DND-41 (cell line): ENCODE data around the gene HDAC4.

Source experiments
- ATAC-seq: fragments of 200-7000 bp; cut with Tn5 transposase; 3 replicates; pipeline ENCODE4 v1.9.1; 2021; ENCODE audit warnings: low read depth; ENCODE audit not compliant: insufficient read depth
- DNase-seq: peaks from one replicate; pipeline ENCODE4 v3.0.0-alpha.2; 2020
- H2AFZ ChIP-seq: 2 replicates; pipeline ENCODE4 v1.6.0; 2012; ENCODE audit warnings: low read depth, low read length
- H3K27ac ChIP-seq: 2 replicates; pipeline ENCODE4 v1.5.1; 2012; ENCODE audit warnings: low read length, inconsistent platforms
- H3K27me3 ChIP-seq: fragments of 200-600 bp; sonication (generic); 2 replicates; pipeline ENCODE4 v1.6.0; 2012; ENCODE audit warnings: low read length, mild to moderate bottlenecking, inconsistent platforms; ENCODE audit not compliant: insufficient read depth, poor library complexity
- H3K36me3 ChIP-seq: 2 replicates; pipeline ENCODE4 v1.5.1; 2012; ENCODE audit warnings: low read length, inconsistent platforms; ENCODE audit not compliant: insufficient read depth
- H3K4me1 ChIP-seq: 2 replicates; pipeline ENCODE4 v1.5.1; 2012; ENCODE audit warnings: mild to moderate bottlenecking, low read length; ENCODE audit not compliant: insufficient read depth
- H3K4me2 ChIP-seq: 2 replicates; pipeline ENCODE4 v1.6.0; 2012; ENCODE audit warnings: mild to moderate bottlenecking, moderate library complexity, low read length, inconsistent platforms; ENCODE audit not compliant: insufficient read depth
- H3K4me3 ChIP-seq, 2 experiments: fragments of 200-600 bp in 1 of 2; shearing (Covaris generic) in 1 of 2; 2 replicates each; pipeline ENCODE4 v1.5.1; 2012 to 2016; ENCODE audit warnings: inconsistent platforms in 2 of 2, low read length in 2 of 2, mild to moderate bottlenecking in 2 of 2, low read depth in 1 of 2, moderate library complexity in 1 of 2
- H3K79me2 ChIP-seq: 2 replicates; pipeline ENCODE4 v1.6.0; 2012; ENCODE audit warnings: low read length, inconsistent platforms; ENCODE audit not compliant: insufficient read depth
- H3K9ac ChIP-seq: 2 replicates; pipeline ENCODE4 v1.6.0; 2012; ENCODE audit warnings: low read depth, mild to moderate bottlenecking, inconsistent platforms, low read length, moderate library complexity
- H3K9me3 ChIP-seq: 2 replicates; pipeline ENCODE4 v1.5.1; 2012; ENCODE audit warnings: low read length, moderate library complexity, mild to moderate bottlenecking, inconsistent platforms; ENCODE audit not compliant: insufficient read depth, severe bottlenecking
- H4K20me1 ChIP-seq: 2 replicates; pipeline ENCODE4 v1.6.0; 2012; ENCODE audit warnings: low read length; ENCODE audit not compliant: insufficient read depth
- EZH2 ChIP-seq: IDR thresholded peaks from 3 replicates; pipeline ENCODE4 v1.6.1; 2012; ENCODE audit warnings: borderline replicate concordance, low read depth, mild to moderate bottlenecking, moderate library complexity, low read length, inconsistent platforms; ENCODE audit not compliant: severe bottlenecking
- TF ChIP-seq, protein P1 (sequence below): IDR thresholded peaks from 2 replicates; pipeline ENCODE4 v1.5.1; 2012; ENCODE audit warnings: borderline replicate concordance, low read length, moderate library complexity, mild to moderate bottlenecking; ENCODE audit not compliant: poor library complexity, severe bottlenecking; ENCODE audit errors: extremely low read depth

HDAC4 gene

GRCh38 chr2:239073745-239074530 lies 326.9 kb downstream of the HDAC4 start:
- no peak overlapping the region for H3K4me2 ChIP-seq
- no peak overlapping the region for H3K9ac ChIP-seq
- H3K4me1 ChIP-seq: no peaks in the 10 kb centered on the region
- H3K4me3 ChIP-seq: no peak overlapping the region
- no peaks in the 10 kb centered on the region for H3K9me3 ChIP-seq
- ATAC-seq: no peak
- H4K20me1 ChIP-seq: peaks cover 54% of the 10 kb centered on the region
- H3K27me3 ChIP-seq: no peaks in the 10 kb centered on the region
- DNase-seq: no peak
- peaks cover 91% of the 10 kb centered on the region for H3K36me3 ChIP-seq
- H3K79me2 ChIP-seq: peaks cover 7% of the 10 kb centered on the region; the same call in 1 of the 2 replicates
- TF ChIP-seq, protein P1, sequence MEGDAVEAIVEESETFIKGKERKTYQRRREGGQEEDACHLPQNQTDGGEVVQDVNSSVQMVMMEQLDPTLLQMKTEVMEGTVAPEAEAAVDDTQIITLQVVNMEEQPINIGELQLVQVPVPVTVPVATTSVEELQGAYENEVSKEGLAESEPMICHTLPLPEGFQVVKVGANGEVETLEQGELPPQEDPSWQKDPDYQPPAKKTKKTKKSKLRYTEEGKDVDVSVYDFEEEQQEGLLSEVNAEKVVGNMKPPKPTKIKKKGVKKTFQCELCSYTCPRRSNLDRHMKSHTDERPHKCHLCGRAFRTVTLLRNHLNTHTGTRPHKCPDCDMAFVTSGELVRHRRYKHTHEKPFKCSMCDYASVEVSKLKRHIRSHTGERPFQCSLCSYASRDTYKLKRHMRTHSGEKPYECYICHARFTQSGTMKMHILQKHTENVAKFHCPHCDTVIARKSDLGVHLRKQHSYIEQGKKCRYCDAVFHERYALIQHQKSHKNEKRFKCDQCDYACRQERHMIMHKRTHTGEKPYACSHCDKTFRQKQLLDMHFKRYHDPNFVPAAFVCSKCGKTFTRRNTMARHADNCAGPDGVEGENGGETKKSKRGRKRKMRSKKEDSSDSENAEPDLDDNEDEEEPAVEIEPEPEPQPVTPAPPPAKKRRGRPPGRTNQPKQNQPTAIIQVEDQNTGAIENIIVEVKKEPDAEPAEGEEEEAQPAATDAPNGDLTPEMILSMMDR: no peak
- TF ChIP-seq EZH2: no peak
- H3K27ac ChIP-seq: no peak overlapping the region
- no peak overlapping the region for H2AFZ ChIP-seq

GRCh38 chr2:239073270-239073669 lies 327.6 kb downstream of the HDAC4 start:
- Histone ChIP-seq H3K9me3 (no peaks in the 10 kb centered on the region), H4K20me1 (peaks cover 54% of the 10 kb centered on the region), H2AFZ (no peak overlapping the region), H3K79me2 (peaks cover 7% of the 10 kb centered on the region; the same call in 1 of the 2 replicates), H3K36me3 (peaks cover 89% of the 10 kb centered on the region), H3K4me3 (no peak overlapping the region), H3K9ac (no peak overlapping the region), H3K4me1 (no peaks in the 10 kb centered on the region), H3K27ac (no peak overlapping the region), H3K4me2 (no peak overlapping the region), H3K27me3 (no peaks in the 10 kb centered on the region)
- TF ChIP-seq, protein P1: no peak
- TF ChIP-seq EZH2: no peak
- DNase-seq: no peak
- ATAC-seq: no peak

GRCh38 chr2:239072786-239073185 lies 328.0 kb downstream of the HDAC4 start:
- TF ChIP-seq, protein P1: no peak
- no peak for TF ChIP-seq EZH2
- Histone ChIP-seq H3K27me3 (no peaks in the 10 kb centered on the region), H3K4me2 (no peak overlapping the region), H3K9me3 (no peaks in the 10 kb centered on the region), H3K27ac (no peak overlapping the region), H3K9ac (no peak overlapping the region), H4K20me1 (peaks cover 52% of the 10 kb centered on the region), H3K4me3 (no peak overlapping the region), H3K79me2 (peaks cover 7% of the 10 kb centered on the region; the same call in 1 of the 2 replicates), H2AFZ (no peak overlapping the region), H3K4me1 (no peaks in the 10 kb centered on the region), H3K36me3 (peaks cover 89% of the 10 kb centered on the region)
- DNase-seq: no peak
- ATAC-seq: no peak
